HepG2 (cell line): ENCODE data around the gene CKS1B. TPM values are rescaled to one million over a fixed set of nuclear protein-coding genes. Genes with fewer than 3 reads are reported as not detected.

Source experiments
- AHDC1 ChIP-seq: sonication (generic); formaldehyde crosslinking; IDR thresholded peaks from 2 replicates; pipeline ENCODE4 v1.5.1; 2020; ENCODE audit warnings: mild to moderate bottlenecking, missing genetic modification reagents, borderline replicate concordance
- HNRNPL ChIP-seq: fragments of 200-400 bp; formaldehyde crosslinking; IDR thresholded peaks from 2 replicates; pipeline ENCODE4 v1.6.1; 2017; ENCODE audit warnings: mild to moderate bottlenecking, low read depth, low read length
- KDM5A ChIP-seq: fragments of 200-600 bp; sonication (generic); IDR thresholded peaks from 2 replicates; pipeline ENCODE4 v1.7.0; 2018; ENCODE audit warnings: antibody characterized with exemption, mild to moderate bottlenecking, low read length, borderline replicate concordance
- SIX1 ChIP-seq: sonication (generic); formaldehyde crosslinking; IDR thresholded peaks from 2 replicates; pipeline ENCODE4 v1.4.0; 2020; ENCODE audit warnings: missing genetic modification reagents, borderline replicate concordance
- SSRP1 ChIP-seq: IDR thresholded peaks from 2 replicates; pipeline ENCODE4 v1.6.1; 2016; ENCODE audit warnings: control low read depth
- ZBTB42 ChIP-seq: sonication (generic); formaldehyde crosslinking; IDR thresholded peaks from 2 replicates; pipeline ENCODE4 v1.5.0; 2020; ENCODE audit warnings: mild to moderate bottlenecking, missing genetic modification reagents
- ZNF260 ChIP-seq: sonication (generic); formaldehyde crosslinking; IDR thresholded peaks from 2 replicates; pipeline ENCODE4 v1.4.0; 2020; ENCODE audit warnings: missing genetic modification reagents, low read depth, mild to moderate bottlenecking, borderline replicate concordance
- ZNF280B ChIP-seq: sonication (generic); formaldehyde crosslinking; IDR thresholded peaks from 2 replicates; pipeline ENCODE4 v1.5.0; 2020; ENCODE audit warnings: missing genetic modification reagents, mild to moderate bottlenecking, borderline replicate concordance
- ZNF292 ChIP-seq: sonication (generic); formaldehyde crosslinking; IDR thresholded peaks from 2 replicates; pipeline ENCODE4 v1.8.1; 2022; ENCODE audit warnings: mild to moderate bottlenecking, low read depth, missing genetic modification reagents, borderline replicate concordance
- ZNF576 ChIP-seq: sonication (generic); formaldehyde crosslinking; IDR thresholded peaks from 2 replicates; pipeline ENCODE4 v1.4.0; 2020; ENCODE audit warnings: mild to moderate bottlenecking, missing genetic modification reagents
- ZNF646 ChIP-seq: sonication (generic); formaldehyde crosslinking; IDR thresholded peaks from 2 replicates; pipeline ENCODE4 v1.9.0; 2021; ENCODE audit warnings: mild to moderate bottlenecking, missing genetic modification reagents
- ZNF672 ChIP-seq: sonication (generic); formaldehyde crosslinking; IDR thresholded peaks from 2 replicates; pipeline ENCODE4 v1.8.1; 2022; ENCODE audit warnings: missing genetic modification reagents
- ZNF749 ChIP-seq: sonication (generic); formaldehyde crosslinking; IDR thresholded peaks from 2 replicates; pipeline ENCODE4 v1.8.0; 2022; ENCODE audit warnings: mild to moderate bottlenecking, missing genetic modification reagents, moderate library complexity, borderline replicate concordance
- polyA plus RNA-seq, 8 experiments: library from polyadenylated mRNA; depleted of rRNA in 3 of 8; stranded (reverse) in 7 of 8; unstranded in 1 of 8; fragments of >200 nt; fragmentation: Illumina TruSeq in 4 of 8; extraction: Trizol in 4 of 8; gene quantifications; 2 replicates each; pipeline versions ENCODE4 v1.2.1 to v1.2.3, GENCODE V29; 2011 to 2016; ENCODE audit warnings: low read depth in 4 of 8, missing spikeins in 1 of 8, mixed read lengths in 1 of 8; ENCODE audit not compliant: insufficient read depth in 1 of 8
- total RNA-seq, 5 experiments: library from RNA; depleted of rRNA; stranded (reverse); fragments of >200 nt; fragmentation: Illumina TruSeq; extraction: Trizol; gene quantifications; 2 replicates each; pipeline ENCODE4 v1.2.3, GENCODE V29; 2016; ENCODE audit warnings: low read depth in 1 of 5

The CKS1B gene
- total and polyA plus RNA-seq, 2 of the 13 experiments (the other 11 are each of a cell fraction or from before 2014, with no cell fraction given): 217 to 222 TPM

GRCh38 chr1:155017041-155017945 is 42.8 kb downstream of the CKS1B start (continued):
- 0 out of 2 replicates have a peak, but pooled peaks have one; percentile 36 for TF ChIP-seq AHDC1
- no peak for TF ChIP-seq KDM5A
- TF ChIP-seq ZNF292 (CRISPR knock-in tag): no peak
- TF ChIP-seq ZNF672: no peak
- TF ChIP-seq ZNF280B (CRISPR knock-in tag): no peak
- no peak for TF ChIP-seq ZNF260 (CRISPR knock-in tag)
- TF ChIP-seq SIX1: no peak
- peak; percentile 99 for TF ChIP-seq HNRNPL
- TF ChIP-seq ZNF576 (CRISPR knock-in tag): no peak
- TF ChIP-seq ZBTB42 (CRISPR knock-in tag): no peak
- no peak for TF ChIP-seq ZNF749 (CRISPR knock-in tag)
- TF ChIP-seq SSRP1 (CRISPR knock-in tag): peak; percentile 84; the same call in 1 of the 2 replicates
- peak; percentile 41; the same call in 1 of the 2 replicates for TF ChIP-seq ZNF646 (CRISPR knock-in tag)
